ENCODE results near the gene SH3BGRL2. TPM values are rescaled to one million over a fixed set of nuclear protein-coding genes. Genes with fewer than 3 reads are reported as not detected.

SH3BGRL2 gene
- total RNA-seq, 1 experiment from 2014 or later, result 11.8 TPM

GRCh38 chr6:79668381-79668780, 37.3 kb downstream of the SH3BGRL2 start:
- H3K9me3 Mint-ChIP-seq, result no peaks in the 10 kb centered on the region; a peak in 1 of 5 replicates
- no peak overlapping the region for H3K56ac ChIP-seq (ENCODE audit: insufficient read length, low read depth, low read length)
- H3K27ac Mint-ChIP-seq, result peak overlapping the region; percentile 68 to 93 (median 86); a peak in 4 of 7 replicates
- no peak overlapping the region for H3K4me2 ChIP-seq (ENCODE audit: insufficient read depth, insufficient read length, low read length)
- no peak overlapping the region for H3K18ac ChIP-seq (ENCODE audit: insufficient read length, low read depth, low read length)
- H2BK5ac ChIP-seq (ENCODE audit: insufficient read length, low read length), result no peak overlapping the region
- H4K91ac ChIP-seq (ENCODE audit: insufficient read length, low read depth, low read length), result no peak overlapping the region
- no peaks in the 10 kb centered on the region for H3K79me2 ChIP-seq (ENCODE audit: insufficient read depth, low read length)
- H3K27me3 ChIP-seq (ENCODE audit: insufficient read depth, low read length), result no peaks in the 10 kb centered on the region
- H4K20me1 ChIP-seq (ENCODE audit: control insufficient read depth, insufficient read depth, insufficient read length), result no peaks in the 10 kb centered on the region
- H3K79me1 ChIP-seq (ENCODE audit: insufficient read depth, low read depth, low read length, poor library complexity, severe bottlenecking), result no peaks in the 10 kb centered on the region
- H3K9me3 ChIP-seq (ENCODE audit: control insufficient read depth, low read depth, low read length), result no peaks in the 10 kb centered on the region
- no peak overlapping the region for H3K14ac ChIP-seq (ENCODE audit: insufficient read depth, low read length)
- H2BK15ac ChIP-seq (ENCODE audit: low read depth, low read length), result no peak overlapping the region
- no peak for TF ChIP-seq CTCF (conservative IDR thresholded peaks at IDR 0.05)
- H4K5ac ChIP-seq (ENCODE audit: insufficient read length, low read depth, low read length), result no peak overlapping the region
- H2AK5ac ChIP-seq (ENCODE audit: insufficient read length, low read length), result no peak overlapping the region
- H3K27me3 Mint-ChIP-seq (ENCODE audit: low read depth), result no peaks in the 10 kb centered on the region
- H2AFZ ChIP-seq (ENCODE audit: low read length), result no peak overlapping the region
- no peaks in the 10 kb centered on the region for H3K36me3 Mint-ChIP-seq (ENCODE audit: insufficient read depth in 1 of 3, low read depth in 3 of 3)
- H3K27ac ChIP-seq (ENCODE audit: insufficient read length, low read depth, low read length), result no peak overlapping the region
- H2BK20ac ChIP-seq (ENCODE audit: low read depth, low read length, poor library complexity, severe bottlenecking), result no peak overlapping the region
- no peak for DNase-seq
- H3K9ac ChIP-seq (ENCODE audit: extremely low read depth, insufficient read length, low read length), result no peak overlapping the region
- H3T11ph ChIP-seq (ENCODE audit: low read length), result no peak overlapping the region
- H3K4me3 Mint-ChIP-seq, result no peak overlapping the region
- H4K8ac ChIP-seq (replicated peaks; ENCODE audit: insufficient read length, low read depth, low read length), result no peak overlapping the region
- H3K4me1 ChIP-seq (ENCODE audit: insufficient read depth, low read length), result peaks cover 9% of the 10 kb centered on the region; the same call in 1 of the 2 replicates
- no peak overlapping the region for H2BK12ac ChIP-seq (ENCODE audit: insufficient read length, low read depth, low read length)
- no peak overlapping the region for H3K23ac ChIP-seq (ENCODE audit: insufficient read length, low read depth, low read length)
- H2BK120ac ChIP-seq (ENCODE audit: low read depth, low read length, poor library complexity, severe bottlenecking), result no peak overlapping the region
- peaks cover 3% of the 10 kb centered on the region for H3K23me2 ChIP-seq (ENCODE audit: insufficient read length, low read depth, low read length, poor library complexity, severe bottlenecking)
- no CpG with 5 or more reads among the region's 5 CpGs for WGBS (ENCODE audit: extremely low coverage, insufficient read length, low lambda C conversion rate)
- H3K4me1 Mint-ChIP-seq, result peaks cover 37 to 66% of the 10 kb centered on the region in 2 experiments
- H3K4ac ChIP-seq (ENCODE audit: low read depth, low read length), result no peak overlapping the region

Data from H9 (cell line).